Pancreas (tissue), 10 donors: Measurements from ENCODE around the gene TANGO2. TPM values are rescaled to one million over a fixed set of nuclear protein-coding genes. Genes with fewer than 3 reads are reported as not detected.

Source experiments
- ATAC-seq, 4 donors: fragments of 200-7000 bp; cut with Tn5 transposase; one replicate each; pipeline versions ENCODE4 v1.8.0 to v1.9.1; 2020; ENCODE audit warnings: mild to moderate bottlenecking in 4 of 4, moderate library complexity in 4 of 4
- DNase-seq, 6 donors: peaks; one replicate each; pipeline ENCODE4 v3.0.0-alpha.2; 2020
- FAIRE-seq: peaks from 2 replicates; lab custom pipeline; 2012; peaks lifted over from hg19 to GRCh38; lab: Jason Lieb, UNC
- H3K27ac ChIP-seq, 4 donors: fragments of 200-600 bp; sonication (generic); 1 replicate in 3 of 4; 2 replicates in 1 of 4; pipeline versions ENCODE4 v1.5.0 to v1.8.0; 2020
- H3K27me3 ChIP-seq, 4 donors: fragments of 200-600 bp; one replicate each; pipeline ENCODE4 v1.8.0; 2021
- H3K36me3 ChIP-seq, 3 donors: fragments of 200-600 bp; sonication (generic) in 1 of 3; one replicate each; pipeline versions ENCODE4 v1.5.0 to v1.8.0; 2020 to 2021
- H3K4me1 ChIP-seq, 3 donors: fragments of 200-600 bp; one replicate each; pipeline ENCODE4 v1.8.0; 2021
- H3K4me3 ChIP-seq, 4 donors: fragments of 200-600 bp; sonication (generic) in 2 of 4; one replicate each; pipeline versions ENCODE4 v1.5.0 to v1.8.0; 2020 to 2021
- H3K9me3 ChIP-seq, 4 donors: fragments of 200-600 bp; one replicate each; pipeline ENCODE4 v1.8.0; 2021
- WGBS, 2 donors: extraction: QIAGEN DNeasy Blood & Tissue Kit; methylation state at CpG; one replicate each; pipeline ENCODE4 v1.1.7; 2013; 5-methylcytosine and 5-hydroxymethylcytosine counted together
- intact Hi-C, 3 donors: fragments of 100-400 bp; cut with DNase I; formaldehyde crosslinking; loops; one replicate each; pipeline versions ENCODE4 v1.11.1 to v1.14.2; 2022
- polyA plus RNA-seq, 2 donors: library from polyadenylated mRNA; stranded (reverse); fragments of 200-250 nt; gene quantifications; one replicate each; pipeline ENCODE4 v1.2.3, GENCODE V29; 2013
- total RNA-seq, 6 donors: library from RNA; stranded (reverse); fragmentation: NEBNext Ultra II Directional in 4 of 6; extraction: Animal tissue kit (Norgen Biotek cat#: 25700) in 4 of 6; gene quantifications; one replicate each; pipeline versions ENCODE4 v1.2.1 to v1.2.4, GENCODE V29; 2021 to 2023
- TF ChIP-seq, protein P1 (sequence below), 4 donors: fragments of 200-600 bp; sonication (generic) in 3 of 4; IDR thresholded peaks; one replicate each; pipeline versions ENCODE4 v1.5.0 to v1.8.0; 2021; ENCODE audit warnings: antibody characterized with exemption in 4 of 4
- donor health status: healthy with polysubstance abuse.
- donor health status: DM: no; HTN: no; CAD: no; lungs with moderate emphysema.
- donor health status: DM: no; HTN: no; CAD: no.
- donor health status: control.
- donor health status: control.
- donor health status: Bipolar disorder and iron deficiency.
- donor health status: DM: yes; HTN: yes; CAD: no.
- donor health status: DM: no; HTN: no; CAD: no.
- donor health status: DM: no; HTN: no; CAD: no.
- donor health status: DM: yes; HTN: yes; CAD: no.

Gene TANGO2
- total and polyA plus RNA-seq, 8 donors: 4.0 to 20.4 (median 11.5) TPM

DNA sequence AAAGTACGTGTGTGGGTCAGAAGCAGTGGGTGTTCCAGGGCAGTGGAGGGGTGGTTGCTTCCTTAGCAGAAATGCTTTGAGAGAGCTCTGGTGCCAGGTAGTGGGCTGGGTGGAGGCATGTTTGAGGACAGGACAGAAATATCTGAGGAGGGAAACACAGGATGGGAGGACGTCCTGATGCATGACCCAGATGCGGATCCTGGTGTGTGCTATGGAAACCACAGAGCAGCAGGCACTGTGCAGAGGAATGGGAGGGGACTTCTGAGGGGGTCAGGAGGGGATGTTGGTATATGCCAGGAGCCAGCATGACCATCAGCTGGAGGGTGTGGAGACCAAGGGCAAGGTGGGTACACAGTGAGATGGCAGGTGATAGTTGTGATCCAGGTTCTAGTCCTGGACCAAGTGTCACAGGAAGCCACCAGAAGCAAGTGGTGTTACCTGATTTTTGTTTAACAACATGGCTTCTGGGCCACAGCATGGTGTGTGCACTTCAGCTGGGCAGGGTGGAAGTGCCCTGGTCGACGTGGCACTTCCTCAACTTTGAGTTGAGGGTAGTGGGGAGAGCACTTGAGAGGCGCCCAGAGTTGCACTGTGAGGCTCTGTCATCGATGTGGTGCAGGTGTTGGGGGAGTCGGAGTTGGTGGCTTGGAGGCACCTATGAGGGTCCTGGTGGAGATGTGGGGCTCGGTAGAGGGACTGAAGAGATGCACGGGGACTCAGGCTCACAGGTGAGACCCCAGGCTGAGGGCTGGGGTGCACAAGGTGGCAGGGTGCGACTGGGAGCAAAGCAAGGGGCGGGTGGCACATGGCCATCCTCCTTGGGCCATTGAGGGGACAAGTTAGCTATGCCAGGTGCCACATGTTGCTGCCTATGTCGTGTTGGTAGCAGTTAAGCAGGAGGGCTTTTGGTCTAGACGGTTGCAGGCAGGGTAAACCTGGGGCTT lies 66.7 kb downstream of the TANGO2 start:
- Histone ChIP-seq H3K27ac (no peak overlapping the region), H3K36me3 (peaks cover 9 to 68% (median 35%) of the 10 kb centered on the region in 3 donors), H3K27me3 (no peaks in the 10 kb centered on the region), H3K4me3 (no peak overlapping the region), H3K4me1 (peaks cover 4 to 15% (median 5%) of the 10 kb centered on the region in 3 donors), H3K9me3 (no peaks in the 10 kb centered on the region)
- intact Hi-C loops: no loop called here
- no peak for FAIRE-seq
- no peak for ATAC-seq
- no peak for DNase-seq
- WGBS, 2 donors: 87 to 92% methylated on average over 14 of the region's 14 CpGs
- TF ChIP-seq, protein P1, sequence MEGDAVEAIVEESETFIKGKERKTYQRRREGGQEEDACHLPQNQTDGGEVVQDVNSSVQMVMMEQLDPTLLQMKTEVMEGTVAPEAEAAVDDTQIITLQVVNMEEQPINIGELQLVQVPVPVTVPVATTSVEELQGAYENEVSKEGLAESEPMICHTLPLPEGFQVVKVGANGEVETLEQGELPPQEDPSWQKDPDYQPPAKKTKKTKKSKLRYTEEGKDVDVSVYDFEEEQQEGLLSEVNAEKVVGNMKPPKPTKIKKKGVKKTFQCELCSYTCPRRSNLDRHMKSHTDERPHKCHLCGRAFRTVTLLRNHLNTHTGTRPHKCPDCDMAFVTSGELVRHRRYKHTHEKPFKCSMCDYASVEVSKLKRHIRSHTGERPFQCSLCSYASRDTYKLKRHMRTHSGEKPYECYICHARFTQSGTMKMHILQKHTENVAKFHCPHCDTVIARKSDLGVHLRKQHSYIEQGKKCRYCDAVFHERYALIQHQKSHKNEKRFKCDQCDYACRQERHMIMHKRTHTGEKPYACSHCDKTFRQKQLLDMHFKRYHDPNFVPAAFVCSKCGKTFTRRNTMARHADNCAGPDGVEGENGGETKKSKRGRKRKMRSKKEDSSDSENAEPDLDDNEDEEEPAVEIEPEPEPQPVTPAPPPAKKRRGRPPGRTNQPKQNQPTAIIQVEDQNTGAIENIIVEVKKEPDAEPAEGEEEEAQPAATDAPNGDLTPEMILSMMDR (IDR thresholded peaks at IDR 0.05): no peak

DNA sequence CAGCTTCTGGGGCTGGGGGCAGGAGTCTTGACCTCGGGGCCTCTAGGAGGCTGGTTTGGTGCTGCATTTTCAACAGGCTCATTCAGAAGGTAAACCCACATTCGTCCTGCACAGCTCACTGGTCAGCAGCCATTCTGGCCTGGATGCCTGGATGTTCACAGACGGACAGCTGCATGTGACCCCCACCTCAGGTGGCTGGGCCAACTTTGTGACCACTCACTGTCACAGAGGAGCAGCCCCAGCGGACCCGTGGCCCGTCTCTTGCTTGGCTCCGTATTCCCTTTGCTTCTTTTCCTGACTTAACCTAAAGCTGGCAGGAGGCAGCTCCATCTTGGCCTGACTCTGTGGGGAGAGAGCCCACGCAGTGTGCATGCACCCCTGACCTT lies 67.3 kb downstream of the TANGO2 start:
- Histone ChIP-seq H3K36me3 (peaks cover 9 to 69% (median 38%) of the 10 kb centered on the region in 3 donors), H3K4me1 (peaks cover 0 to 8% (median 5%) of the 10 kb centered on the region in 3 donors), H3K27me3 (no peaks in the 10 kb centered on the region), H3K4me3 (no peak overlapping the region), H3K9me3 (no peaks in the 10 kb centered on the region), H3K27ac (no peak overlapping the region)
- intact Hi-C loops: no loop called here
- no peak for ATAC-seq
- no peak for DNase-seq
- no peak for FAIRE-seq
- TF ChIP-seq, protein P1 (IDR thresholded peaks at IDR 0.05): no peak
- WGBS, 2 donors: 89% methylated on average over 8 of the region's 8 CpGs

DNA sequence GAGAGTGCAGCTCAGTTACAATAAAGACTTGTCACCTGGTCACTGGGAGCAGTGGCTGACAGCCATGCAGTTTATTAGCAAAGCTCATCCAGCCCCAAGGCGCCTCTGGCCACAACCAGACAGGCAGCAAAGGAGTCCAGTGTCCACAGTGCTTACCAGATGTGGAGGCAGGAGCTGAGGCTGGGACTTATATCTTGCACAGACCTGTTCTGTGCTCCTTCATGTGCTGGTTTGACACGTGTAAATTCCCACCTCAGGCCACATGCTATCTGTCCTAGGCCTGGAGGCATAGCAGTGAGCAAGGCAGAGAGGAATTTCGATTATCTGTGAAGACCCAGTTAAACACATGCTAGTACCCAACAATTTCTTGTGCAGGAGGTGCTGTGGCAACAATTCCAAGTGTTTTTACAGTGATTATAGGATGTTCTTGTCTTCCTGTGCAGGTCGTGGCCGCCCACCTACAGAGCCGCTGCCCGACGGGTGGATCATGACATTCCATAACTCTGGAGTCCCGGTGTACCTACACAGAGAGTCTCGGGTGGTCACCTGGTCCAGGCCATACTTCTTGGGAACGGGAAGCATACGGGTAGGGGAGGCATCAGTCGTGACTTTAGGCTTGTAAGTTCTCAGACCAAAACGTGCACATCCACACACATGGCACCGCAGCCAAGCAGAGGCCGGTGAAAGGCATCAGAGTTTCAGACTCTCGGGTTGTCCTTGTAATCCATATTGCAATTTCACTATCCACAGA lies 68.5 kb downstream of the TANGO2 start:
- no peak overlapping the region for H3K27ac ChIP-seq
- H3K9me3 ChIP-seq: no peaks in the 10 kb centered on the region
- TF ChIP-seq, protein P1 (IDR thresholded peaks at IDR 0.05): no peak
- peak in 1 of 6 donors; percentile 37 for DNase-seq
- H3K4me3 ChIP-seq: no peak overlapping the region
- no peak for FAIRE-seq
- peaks cover 0 to 4% (median 2%) of the 10 kb centered on the region in 3 donors for H3K4me1 ChIP-seq
- H3K27me3 ChIP-seq: no peaks in the 10 kb centered on the region
- 91 to 92% methylated on average over 17 of the region's 17 CpGs for WGBS, 2 donors
- intact Hi-C loops: no loop called here
- no peak for ATAC-seq
- H3K36me3 ChIP-seq: peaks cover 9 to 79% (median 46%) of the 10 kb centered on the region in 3 donors

DNA sequence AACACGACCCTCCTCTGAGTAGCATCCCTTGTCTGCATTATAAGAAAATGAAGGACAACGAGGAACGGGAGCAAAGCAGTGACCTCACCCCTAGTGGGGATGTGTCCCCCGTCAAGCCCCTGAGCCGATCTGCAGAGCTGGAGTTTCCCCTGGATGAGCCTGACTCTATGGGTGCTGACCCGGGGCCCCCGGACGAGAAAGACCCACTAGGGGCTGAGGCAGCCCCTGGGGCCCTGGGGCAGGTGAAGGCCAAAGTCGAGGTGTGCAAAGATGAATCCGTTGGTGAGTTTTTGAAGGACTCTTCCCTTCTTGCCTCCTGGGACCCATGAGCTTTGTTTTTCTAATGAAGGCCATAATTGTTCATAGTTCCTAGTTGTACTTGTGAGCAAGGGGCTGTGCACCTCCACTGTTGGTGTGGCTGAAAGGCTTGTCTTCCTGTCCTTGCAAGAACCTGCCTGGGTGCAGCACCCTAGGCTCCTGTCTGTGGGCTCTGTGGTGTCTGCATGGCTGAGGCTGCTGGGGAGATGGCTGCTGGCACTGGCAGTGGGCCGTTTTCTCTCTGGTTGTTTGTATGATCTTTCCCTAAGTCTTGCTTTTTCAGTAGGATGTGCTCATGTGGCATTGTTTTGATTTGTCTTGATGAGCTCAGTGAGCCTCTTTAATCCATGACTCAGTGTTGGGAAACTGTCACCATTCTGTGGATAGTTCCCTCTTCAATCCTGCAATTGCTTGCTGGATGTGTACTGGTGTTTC lies 69.2 kb downstream of the TANGO2 start:
- FAIRE-seq (no peak), DNase-seq (peak in 1 of 6 donors; percentile 41), ATAC-seq (no peak)
- intact Hi-C loops: no loop called here
- 89 to 93% methylated on average over 11 of the region's 11 CpGs for WGBS, 2 donors
- Histone ChIP-seq H3K36me3 (peaks cover 9 to 87% (median 51%) of the 10 kb centered on the region in 3 donors), H3K4me1 (no peaks in the 10 kb centered on the region), H3K9me3 (no peaks in the 10 kb centered on the region), H3K27me3 (no peaks in the 10 kb centered on the region), H3K4me3 (no peak overlapping the region), H3K27ac (no peak overlapping the region)
- TF ChIP-seq, protein P1 (IDR thresholded peaks at IDR 0.05): no peak
